DND-41 (cell line): ENCODE measurements around the gene PRKCSH.

Source experiments
- ATAC-seq: fragments of 200-7000 bp; cut with Tn5 transposase; 3 replicates; pipeline ENCODE4 v1.9.1; 2021; ENCODE audit warnings: low read depth; ENCODE audit not compliant: insufficient read depth
- DNase-seq: peaks from one replicate; pipeline ENCODE4 v3.0.0-alpha.2; 2020
- H2AFZ ChIP-seq: 2 replicates; pipeline ENCODE4 v1.6.0; 2012; ENCODE audit warnings: low read depth, low read length
- H3K27ac ChIP-seq: 2 replicates; pipeline ENCODE4 v1.5.1; 2012; ENCODE audit warnings: low read length, inconsistent platforms
- H3K27me3 ChIP-seq: fragments of 200-600 bp; sonication (generic); 2 replicates; pipeline ENCODE4 v1.6.0; 2012; ENCODE audit warnings: low read length, mild to moderate bottlenecking, inconsistent platforms; ENCODE audit not compliant: insufficient read depth, poor library complexity
- H3K36me3 ChIP-seq: 2 replicates; pipeline ENCODE4 v1.5.1; 2012; ENCODE audit warnings: low read length, inconsistent platforms; ENCODE audit not compliant: insufficient read depth
- H3K4me1 ChIP-seq: 2 replicates; pipeline ENCODE4 v1.5.1; 2012; ENCODE audit warnings: mild to moderate bottlenecking, low read length; ENCODE audit not compliant: insufficient read depth
- H3K4me2 ChIP-seq: 2 replicates; pipeline ENCODE4 v1.6.0; 2012; ENCODE audit warnings: mild to moderate bottlenecking, moderate library complexity, low read length, inconsistent platforms; ENCODE audit not compliant: insufficient read depth
- H3K4me3 ChIP-seq, 2 experiments: fragments of 200-600 bp in 1 of 2; shearing (Covaris generic) in 1 of 2; 2 replicates each; pipeline ENCODE4 v1.5.1; 2012 to 2016; ENCODE audit warnings: inconsistent platforms in 2 of 2, low read length in 2 of 2, mild to moderate bottlenecking in 2 of 2, low read depth in 1 of 2, moderate library complexity in 1 of 2
- H3K79me2 ChIP-seq: 2 replicates; pipeline ENCODE4 v1.6.0; 2012; ENCODE audit warnings: low read length, inconsistent platforms; ENCODE audit not compliant: insufficient read depth
- H3K9ac ChIP-seq: 2 replicates; pipeline ENCODE4 v1.6.0; 2012; ENCODE audit warnings: low read depth, mild to moderate bottlenecking, inconsistent platforms, low read length, moderate library complexity
- H3K9me3 ChIP-seq: 2 replicates; pipeline ENCODE4 v1.5.1; 2012; ENCODE audit warnings: low read length, moderate library complexity, mild to moderate bottlenecking, inconsistent platforms; ENCODE audit not compliant: insufficient read depth, severe bottlenecking
- H4K20me1 ChIP-seq: 2 replicates; pipeline ENCODE4 v1.6.0; 2012; ENCODE audit warnings: low read length; ENCODE audit not compliant: insufficient read depth
- CTCF ChIP-seq: IDR thresholded peaks from 2 replicates; pipeline ENCODE4 v1.5.1; 2012; ENCODE audit warnings: borderline replicate concordance, low read length, moderate library complexity, mild to moderate bottlenecking; ENCODE audit not compliant: poor library complexity, severe bottlenecking; ENCODE audit errors: extremely low read depth
- EZH2 ChIP-seq: IDR thresholded peaks from 3 replicates; pipeline ENCODE4 v1.6.1; 2012; ENCODE audit warnings: borderline replicate concordance, low read depth, mild to moderate bottlenecking, moderate library complexity, low read length, inconsistent platforms; ENCODE audit not compliant: severe bottlenecking

The PRKCSH gene

GRCh38 chr19:11499890-11500420, 64.5 kb downstream of the PRKCSH start:
- Histone ChIP-seq H3K27me3 (no peaks in the 10 kb centered on the region), H3K9ac (no peak overlapping the region), H3K4me1 (peaks cover 7% of the 10 kb centered on the region), H3K4me2 (no peak overlapping the region), H3K27ac (no peak overlapping the region), H3K79me2 (peaks cover 7% of the 10 kb centered on the region), H4K20me1 (0 out of 2 replicates have a peak, but pooled peaks cover 4% of the 10 kb centered on the region), H2AFZ (no peak overlapping the region), H3K9me3 (no peaks in the 10 kb centered on the region), H3K36me3 (peaks cover 22% of the 10 kb centered on the region), H3K4me3 (no peak overlapping the region)
- ATAC-seq = no peak
- no peak for TF ChIP-seq CTCF
- no peak for TF ChIP-seq EZH2
- DNase-seq = no peak
